GM12875 (cell line): Measurements from ENCODE around the gene INTS6.

ENCODE experiments used
- H3K4me3 ChIP-seq: one replicate; pipeline ENCODE4 v1.5.1; 2011; ENCODE audit warnings: low read depth, low read length, control low read depth
- TF ChIP-seq, protein P1 (sequence below): IDR thresholded peaks from 2 replicates; pipeline ENCODE4 v1.5.1; 2011; ENCODE audit warnings: low read depth, mild to moderate bottlenecking, control low read depth, inconsistent platforms, low read length, moderate library complexity, borderline replicate concordance; ENCODE audit not compliant: insufficient read depth

INTS6 gene

DNA sequence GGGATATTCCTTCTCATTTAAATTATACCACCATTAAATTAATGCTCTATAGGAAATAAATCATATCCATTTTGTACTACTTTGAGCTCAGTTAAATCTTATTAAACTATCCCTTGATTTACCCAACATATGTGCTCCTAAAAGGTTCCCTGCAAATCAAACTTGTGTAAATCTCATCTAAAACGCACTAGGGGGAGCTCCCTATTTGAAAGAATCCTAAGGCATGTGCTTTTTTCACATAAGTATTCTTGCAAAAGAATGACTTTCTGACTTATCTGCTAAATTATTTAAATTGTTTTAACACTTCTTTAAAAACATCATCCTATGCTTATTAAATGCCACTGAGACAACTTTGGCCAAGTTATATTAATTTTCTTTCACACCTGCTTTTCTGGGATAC is 7.9 kb downstream of the INTS6 start:
- H3K4me3 ChIP-seq: no peak overlapping the region
- TF ChIP-seq, protein P1, sequence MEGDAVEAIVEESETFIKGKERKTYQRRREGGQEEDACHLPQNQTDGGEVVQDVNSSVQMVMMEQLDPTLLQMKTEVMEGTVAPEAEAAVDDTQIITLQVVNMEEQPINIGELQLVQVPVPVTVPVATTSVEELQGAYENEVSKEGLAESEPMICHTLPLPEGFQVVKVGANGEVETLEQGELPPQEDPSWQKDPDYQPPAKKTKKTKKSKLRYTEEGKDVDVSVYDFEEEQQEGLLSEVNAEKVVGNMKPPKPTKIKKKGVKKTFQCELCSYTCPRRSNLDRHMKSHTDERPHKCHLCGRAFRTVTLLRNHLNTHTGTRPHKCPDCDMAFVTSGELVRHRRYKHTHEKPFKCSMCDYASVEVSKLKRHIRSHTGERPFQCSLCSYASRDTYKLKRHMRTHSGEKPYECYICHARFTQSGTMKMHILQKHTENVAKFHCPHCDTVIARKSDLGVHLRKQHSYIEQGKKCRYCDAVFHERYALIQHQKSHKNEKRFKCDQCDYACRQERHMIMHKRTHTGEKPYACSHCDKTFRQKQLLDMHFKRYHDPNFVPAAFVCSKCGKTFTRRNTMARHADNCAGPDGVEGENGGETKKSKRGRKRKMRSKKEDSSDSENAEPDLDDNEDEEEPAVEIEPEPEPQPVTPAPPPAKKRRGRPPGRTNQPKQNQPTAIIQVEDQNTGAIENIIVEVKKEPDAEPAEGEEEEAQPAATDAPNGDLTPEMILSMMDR: no peak

- H3K4me3 ChIP-seq: no peak overlapping the region
- TF ChIP-seq, protein P1: no peak
These were observed 12.5 kb downstream of the INTS6 start for GRCh38 chr13:51440381-51440780.

GRCh38 chr13:51437550-51438127 is 15.2 kb downstream of the INTS6 start:
- no peak overlapping the region for H3K4me3 ChIP-seq
- TF ChIP-seq, protein P1: no peak

DNA sequence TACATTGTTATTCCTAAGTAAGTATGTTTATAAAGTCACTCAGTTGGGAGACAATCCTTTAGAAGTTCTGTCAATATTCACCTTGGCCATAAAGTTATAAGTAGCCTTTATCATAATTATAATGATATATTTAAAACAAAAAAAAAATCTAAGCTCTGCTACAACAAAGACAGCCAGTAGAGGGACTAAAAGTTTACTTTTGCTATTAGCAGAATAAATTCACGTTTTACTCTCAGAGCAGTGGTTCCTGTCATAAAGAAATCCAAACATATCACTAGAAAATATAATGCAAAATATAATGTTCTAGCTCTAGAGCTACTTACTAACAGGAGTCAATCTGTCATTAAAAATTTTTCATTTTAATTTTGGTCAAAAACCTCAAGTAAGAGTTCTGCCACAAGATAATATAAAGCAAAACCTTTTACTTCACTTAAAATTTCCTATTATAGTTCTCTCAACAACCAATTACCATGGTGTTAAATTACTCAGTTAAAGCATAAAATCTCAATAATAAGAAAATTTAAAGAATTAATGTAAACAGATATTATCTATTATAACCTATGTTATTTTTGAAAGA is 17.7 kb downstream of the INTS6 start:
- no peak overlapping the region for H3K4me3 ChIP-seq
- TF ChIP-seq, protein P1: no peak

GRCh38 chr13:51432576-51432975 is 20.3 kb downstream of the INTS6 start:
- no peak overlapping the region for H3K4me3 ChIP-seq

GRCh38 chr13:51426982-51427381 is 25.9 kb downstream of the INTS6 start:
- no peak overlapping the region for H3K4me3 ChIP-seq
- TF ChIP-seq, protein P1: no peak

More at GRCh38 chr13:51432576-51432975, 20.3 kb downstream of the INTS6 start:
- TF ChIP-seq, protein P1: no peak

DNA sequence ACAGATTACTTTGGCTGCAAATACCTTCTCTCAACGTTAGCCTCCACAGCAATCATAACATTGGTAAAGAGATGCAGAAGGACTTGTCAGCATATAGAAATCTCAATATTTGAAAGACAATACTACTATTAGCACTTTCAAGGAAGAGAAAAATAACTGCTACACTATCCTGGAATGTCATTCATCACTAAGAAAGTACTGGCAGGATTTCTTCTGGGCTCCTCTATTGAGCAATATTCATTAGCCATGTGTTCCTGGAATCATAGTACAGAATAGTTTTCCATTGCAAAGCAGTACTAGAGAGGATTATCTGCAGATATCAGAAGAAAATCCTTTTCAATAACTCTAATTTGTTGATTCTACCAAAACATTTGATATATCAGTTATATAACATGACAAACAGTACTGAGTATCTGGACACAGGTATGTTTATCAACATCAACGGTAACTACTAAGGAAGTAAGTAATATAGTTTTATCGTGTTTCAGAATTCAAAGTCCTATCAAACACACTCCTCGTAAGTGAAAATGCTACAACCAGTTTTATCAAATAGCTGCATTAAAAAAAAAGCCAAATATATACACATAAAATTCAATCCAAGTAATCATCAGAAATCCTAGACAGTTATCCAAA is 27.3 kb downstream of the INTS6 start:
- no peak overlapping the region for H3K4me3 ChIP-seq
- TF ChIP-seq, protein P1: no peak
